ENCODE results near the gene OR4S2.

OR4S2 gene, protein sequence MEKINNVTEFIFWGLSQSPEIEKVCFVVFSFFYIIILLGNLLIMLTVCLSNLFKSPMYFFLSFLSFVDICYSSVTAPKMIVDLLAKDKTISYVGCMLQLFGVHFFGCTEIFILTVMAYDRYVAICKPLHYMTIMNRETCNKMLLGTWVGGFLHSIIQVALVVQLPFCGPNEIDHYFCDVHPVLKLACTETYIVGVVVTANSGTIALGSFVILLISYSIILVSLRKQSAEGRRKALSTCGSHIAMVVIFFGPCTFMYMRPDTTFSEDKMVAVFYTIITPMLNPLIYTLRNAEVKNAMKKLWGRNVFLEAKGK

DNA sequence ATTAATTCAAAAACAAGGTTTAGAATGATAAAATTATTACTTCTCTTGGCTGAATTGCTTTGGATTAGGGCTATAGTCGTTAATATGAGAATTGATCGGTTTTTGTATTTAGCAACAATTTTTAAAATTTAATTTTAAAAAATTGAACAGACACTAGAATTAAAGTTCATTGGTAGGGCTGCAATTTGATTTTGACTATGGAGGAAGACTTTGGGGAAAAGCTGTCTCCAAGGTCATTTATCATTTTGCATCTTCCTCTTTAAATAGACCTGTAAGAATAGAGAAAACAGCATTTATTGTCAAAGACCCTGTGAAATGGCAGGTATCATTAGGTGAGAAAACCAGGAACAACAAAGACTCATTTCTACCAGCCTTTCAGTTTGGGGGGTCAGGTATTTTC is at the start of gene OR4S2:
Gene OR4S2, plus strand, starts transcription at position 301 of the 400 bp plus-strand sequence. CDS start 2,577 bp downstream, outside the sequence.
- DNase-seq (ENCODE audit: low spot score), result no peak

DNA sequence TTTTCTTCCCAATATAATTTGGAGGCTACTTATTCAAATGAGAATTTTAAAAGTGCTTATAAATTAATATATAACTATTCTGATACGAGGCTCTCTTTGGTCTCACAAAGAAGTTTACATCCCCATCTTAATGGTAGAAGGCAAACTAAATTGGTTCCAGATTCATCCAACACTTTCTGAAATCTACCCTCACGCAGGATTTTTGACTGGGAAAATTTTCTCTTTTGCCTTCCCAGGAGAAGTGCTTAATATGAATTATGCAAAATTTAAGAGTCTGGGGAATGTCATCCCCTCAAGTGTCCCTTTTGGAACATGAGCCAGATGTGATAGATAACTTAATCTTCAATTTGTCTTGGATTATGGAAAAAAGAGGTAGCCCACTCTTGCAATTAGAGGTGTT is 40.6 kb upstream of the OR4S2 start, which contains the start of gene OR4C11:
Gene OR4C11, minus strand, starts transcription at position 101 of the 400 bp plus-strand sequence. CDS start 3,272 bp downstream, outside the sequence.
- no peak for DNase-seq (ENCODE audit: low spot score)

DNA sequence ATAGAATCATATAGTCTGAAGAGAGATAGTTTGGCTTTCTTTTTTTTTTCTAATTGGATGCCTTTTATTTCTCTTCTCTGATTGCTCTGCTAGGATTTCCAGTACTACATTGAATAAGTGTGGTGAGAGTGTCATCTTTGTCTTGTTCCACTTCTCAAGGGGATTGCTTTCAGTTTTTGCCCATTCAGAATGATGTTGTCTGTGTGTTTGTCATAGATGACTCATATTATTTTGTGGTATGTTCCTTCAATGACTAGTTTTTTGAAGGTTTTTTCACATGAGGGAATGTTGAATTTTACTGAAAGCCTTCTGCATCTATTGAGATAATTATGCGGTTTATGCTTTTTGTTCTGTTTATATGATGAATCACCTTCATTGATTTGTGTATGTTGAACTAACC is 23.6 kb upstream of the OR4S2 start:
- DNase-seq (ENCODE audit: low spot score), result no peak

- no peak for DNase-seq (ENCODE audit: low spot score)
Measured at GRCh38 chr11:55634813-55635212, 13.3 kb upstream of the OR4S2 start, which contains the start of gene OR4P4. Gene OR4P4 (plus strand): TSS chr11:55635113.

GRCh38 chr11:55652560-55652959 is 4.4 kb downstream of the OR4S2 start:
- DNase-seq (ENCODE audit: low spot score), result no peak

DNA sequence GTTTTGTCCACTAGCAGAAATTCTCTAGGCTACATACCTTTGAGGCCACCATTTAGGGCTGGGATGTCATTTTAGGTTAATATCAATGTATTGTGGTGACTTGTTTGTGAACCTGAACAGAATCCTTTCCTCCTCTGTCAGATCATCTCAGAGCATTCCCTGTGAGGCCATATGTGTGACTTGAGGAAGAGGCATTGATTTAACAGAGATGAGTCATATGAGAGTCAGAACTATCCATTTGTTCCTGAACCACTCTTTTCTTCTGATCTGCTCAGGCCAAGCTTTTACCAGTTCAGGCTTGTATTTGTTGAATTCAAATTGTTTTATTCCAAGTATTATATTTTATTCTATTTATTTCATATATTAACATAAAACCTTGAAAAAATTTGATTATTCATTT is 7.0 kb downstream of the OR4S2 start:
- no peak for DNase-seq (ENCODE audit: low spot score)

DNA sequence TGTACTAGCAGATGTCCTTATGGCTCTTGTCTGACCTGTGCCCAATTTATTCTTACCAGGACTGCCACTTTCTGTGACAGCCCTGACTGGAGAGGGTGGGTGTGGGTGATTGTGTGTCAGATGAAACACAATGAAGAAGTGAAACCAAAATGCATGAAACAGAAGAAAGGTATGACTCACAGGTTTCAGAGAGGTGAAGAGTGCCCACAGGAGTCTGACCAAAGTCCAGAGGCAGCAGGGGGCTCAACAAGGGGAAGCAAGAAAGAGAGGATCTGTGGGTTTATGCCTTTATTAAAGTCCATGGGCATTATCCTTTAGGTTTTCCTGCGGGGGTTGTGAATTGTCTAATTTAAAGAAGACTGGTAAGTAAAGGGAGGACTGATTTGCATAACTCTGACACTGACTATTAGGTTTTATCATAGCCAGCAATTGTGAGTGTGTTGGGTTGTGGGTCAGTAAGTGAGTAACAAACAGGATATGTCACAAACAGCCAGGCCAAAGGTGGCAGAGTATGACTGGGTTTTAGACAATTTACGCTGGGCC is 10.0 kb downstream of the OR4S2 start:
- DNase-seq (ENCODE audit: low spot score), result peak; percentile 1

- no peak for DNase-seq (ENCODE audit: low spot score)
Measured at GRCh38 chr11:55658608-55659007, 10.5 kb downstream of the OR4S2 start.

DNA sequence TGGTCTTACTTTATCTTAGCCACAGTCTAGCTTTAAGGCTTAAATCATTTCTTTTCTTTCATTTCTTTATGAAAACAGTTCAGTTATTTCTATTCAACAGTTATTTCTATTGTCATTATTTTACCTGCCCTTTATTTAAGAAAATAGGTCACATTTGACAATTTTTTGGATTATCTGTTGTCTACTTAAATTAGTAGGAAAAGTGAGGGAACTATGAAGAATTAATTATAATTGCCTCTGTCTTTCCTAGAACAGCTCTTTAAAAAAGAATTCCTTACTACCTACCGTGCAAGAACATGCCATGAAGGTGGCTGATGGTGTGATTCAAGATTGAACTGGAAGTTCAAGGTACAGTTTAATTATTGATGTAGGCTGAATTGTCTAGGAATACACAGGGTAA is 13.8 kb downstream of the OR4S2 start, which contains the start of gene OR4C6:
Gene OR4C6, plus strand, starts transcription at position 301 of the 400 bp plus-strand sequence. CDS start 2,966 bp downstream, outside the sequence.
- no peak for DNase-seq (ENCODE audit: low spot score)

DNA sequence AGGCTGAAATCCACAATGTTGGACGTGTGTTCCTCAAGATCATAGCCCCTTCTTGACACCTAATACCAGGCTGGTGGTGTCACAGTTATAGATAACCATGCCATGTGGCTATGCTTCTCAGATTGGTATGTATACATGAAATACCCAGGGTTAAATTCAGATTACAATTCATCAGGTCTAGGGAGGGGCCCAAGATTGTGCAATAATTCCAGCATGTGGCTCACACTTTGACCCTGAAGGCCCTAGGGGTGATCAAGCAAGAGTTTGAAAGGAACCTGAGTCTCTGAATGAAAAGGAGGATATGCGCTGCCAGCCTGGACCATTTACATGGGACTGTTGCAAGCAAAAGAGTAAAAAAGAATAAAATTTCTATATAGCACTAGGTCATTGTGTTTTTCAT is 21.2 kb downstream of the OR4S2 start:
- DNase-seq (ENCODE audit: low spot score), result no peak

- no peak for DNase-seq (ENCODE audit: low spot score)
Measured at GRCh38 chr11:55673860-55674259, 25.7 kb downstream of the OR4S2 start.

GRCh38 chr11:55697817-55698216 is 49.7 kb downstream of the OR4S2 start:
- DNase-seq (ENCODE audit: low spot score), result no peak

DNA sequence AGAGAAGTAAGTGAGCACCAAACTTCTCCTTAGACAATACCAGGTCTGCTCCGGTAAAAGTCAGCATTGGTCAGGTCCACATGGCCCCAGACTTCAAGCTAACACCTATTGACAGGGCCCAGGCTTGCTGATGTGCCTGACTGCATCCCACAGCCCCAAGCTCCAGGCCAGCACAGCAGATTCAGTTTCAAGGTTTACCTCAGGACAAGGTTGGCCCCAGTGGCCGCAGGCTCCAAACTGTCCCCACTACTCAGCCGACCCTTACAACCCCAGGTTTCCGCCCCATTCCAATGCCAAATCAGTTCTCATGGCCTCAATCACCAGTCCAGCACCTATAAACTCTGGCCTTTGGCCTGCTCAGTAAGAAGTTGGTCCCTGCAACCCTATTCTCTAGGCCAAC is 53.3 kb downstream of the OR4S2 start:
- DNase-seq (ENCODE audit: low spot score), result no peak

Data from kidney tubule cell (primary cell).